NCI-H2107 (cell line): ENCODE results near the gene ADNP2.
"Not testable (repeated sequence)": the region's sequence is repeated elsewhere in the genome, so short reads cannot be mapped to it uniquely, and the experiment has no call there.

ENCODE experiments used
- DNase-seq: peaks from one replicate; lab custom pipeline; 2025; lab: John Stamatoyannopoulos, UW

Gene ADNP2

DNA sequence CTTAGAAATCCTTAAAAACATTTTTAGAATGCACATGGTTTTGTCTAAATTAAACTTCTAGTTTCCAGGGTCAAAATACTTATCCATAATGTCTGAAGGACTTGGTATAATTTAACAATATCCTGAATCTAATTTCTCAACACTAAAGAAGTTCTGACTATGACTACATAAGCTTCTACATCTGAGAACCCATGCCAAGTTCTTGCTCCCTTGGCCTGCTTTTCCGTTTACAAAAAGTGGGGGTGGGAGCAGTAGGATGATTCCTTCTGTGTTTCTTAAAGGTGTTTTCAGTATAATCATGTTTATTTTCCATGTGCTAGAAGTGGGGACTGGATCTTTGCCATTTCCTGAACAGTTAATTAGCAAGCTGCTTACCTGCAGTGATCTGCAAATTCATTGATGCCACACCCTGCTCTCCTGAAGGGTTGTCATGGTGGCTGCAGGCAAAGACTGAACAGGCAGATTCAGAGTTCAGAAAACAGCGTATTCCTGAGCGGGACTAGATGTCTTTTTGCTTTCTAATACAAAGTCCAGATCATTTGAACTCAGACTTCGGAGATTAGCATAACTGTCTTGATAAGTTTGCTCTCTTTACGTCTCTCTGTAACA lies 36.2 kb downstream of the ADNP2 start:
- no peak for DNase-seq

DNA sequence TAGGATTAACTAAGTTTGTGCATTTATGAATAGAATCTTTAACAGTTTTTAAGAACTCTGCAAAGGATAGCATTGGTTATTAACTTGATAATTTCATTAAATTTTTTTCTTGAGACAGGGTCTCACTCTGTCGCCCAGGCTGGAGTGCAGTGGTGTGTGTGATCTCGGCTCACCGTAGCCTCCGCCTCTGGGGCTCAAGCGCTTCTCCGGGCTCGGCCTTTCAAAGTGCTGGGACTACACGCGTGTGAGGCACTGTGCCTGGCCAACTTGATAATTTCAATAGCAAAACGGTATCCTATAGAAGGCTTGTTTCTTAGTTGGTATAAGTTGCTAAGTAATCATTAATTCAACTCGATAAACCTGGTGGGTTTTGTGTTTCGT lies 38.0 kb downstream of the ADNP2 start:
- DNase-seq = no peak

DNA sequence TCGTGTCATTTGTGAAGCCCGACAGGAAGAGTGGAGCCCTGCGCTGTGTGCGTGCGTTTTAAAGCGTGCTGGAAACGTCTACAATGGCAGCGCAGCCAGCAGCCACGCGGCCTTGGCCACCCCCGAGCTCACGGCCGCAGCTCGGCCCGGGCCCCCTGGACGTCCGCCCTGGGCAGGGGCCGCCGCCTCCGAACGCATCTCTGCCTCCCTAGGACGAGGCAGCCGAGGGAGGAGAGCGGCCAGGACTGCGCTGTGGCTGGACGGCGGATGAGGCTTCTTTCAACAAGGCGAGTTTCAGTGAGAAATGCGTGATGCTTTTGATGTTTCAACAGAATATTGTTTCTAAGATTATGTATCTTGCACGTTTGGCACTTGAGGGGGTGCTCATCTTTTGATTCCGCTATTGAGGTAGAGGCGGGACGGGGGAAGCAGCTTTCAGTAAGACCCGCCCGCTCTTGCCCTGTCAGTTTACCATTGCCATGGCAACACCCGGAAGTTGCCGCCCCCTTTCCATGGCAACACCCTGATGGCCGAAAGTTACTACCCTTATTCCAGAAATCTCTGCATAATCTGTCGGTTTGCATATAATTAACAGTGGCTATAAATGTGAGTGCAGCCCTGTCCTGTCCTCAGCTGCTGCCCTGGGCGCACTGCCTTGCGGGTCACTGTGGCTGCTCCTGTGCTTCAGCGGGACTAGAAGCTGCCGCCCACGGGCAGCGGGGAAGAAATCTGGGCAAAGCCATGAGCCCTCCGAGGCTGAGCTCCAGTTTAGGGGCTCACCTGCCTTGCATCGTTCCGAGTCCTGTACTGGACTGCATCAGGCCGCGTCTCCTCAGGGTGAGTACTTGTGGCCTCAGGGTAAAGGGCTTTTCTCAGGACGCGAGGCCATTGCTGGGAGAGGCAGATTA lies 38.6 kb downstream of the ADNP2 start:
- no peak for DNase-seq

DNA sequence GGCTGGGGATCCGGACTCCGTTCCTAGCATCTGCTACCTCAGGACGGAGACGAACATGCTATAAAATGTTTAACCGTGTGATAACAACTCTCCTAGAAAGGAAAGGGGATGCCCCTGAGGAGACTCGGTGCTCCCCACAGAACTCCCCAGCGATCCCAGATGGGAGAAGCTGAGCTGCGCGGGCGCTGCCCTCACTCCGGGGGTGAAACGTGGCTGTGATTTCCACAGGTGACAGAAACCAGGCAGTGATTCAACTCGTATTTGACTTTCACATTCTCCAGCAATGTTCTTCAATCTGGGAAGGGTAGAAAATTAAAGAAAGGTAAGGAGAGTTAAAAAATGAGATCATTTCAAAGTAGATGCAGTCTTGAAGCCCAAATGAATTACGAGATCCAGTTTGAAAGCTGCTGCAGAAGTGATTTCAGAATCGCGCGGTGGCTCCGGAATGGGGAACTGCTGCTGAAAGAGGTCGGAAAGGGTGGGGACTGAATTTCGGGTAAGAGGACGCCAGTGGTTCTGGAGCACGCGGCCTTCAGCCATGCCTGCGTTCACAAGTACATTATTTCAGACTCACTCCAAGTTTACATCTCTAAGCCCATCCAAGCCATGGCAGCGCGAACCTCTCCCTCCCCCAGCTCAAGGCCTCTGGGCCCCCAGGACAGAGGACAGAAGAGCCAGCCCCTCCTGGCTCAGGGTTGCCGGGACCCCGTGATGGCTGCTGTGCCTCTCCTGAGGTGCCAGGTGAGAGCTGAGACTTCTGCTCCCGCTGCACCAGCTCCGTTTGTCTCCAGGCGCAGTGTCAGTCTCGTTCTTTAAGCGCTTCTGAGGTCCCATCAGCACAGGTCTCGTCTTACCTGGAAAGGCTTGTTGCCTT lies 39.5 kb downstream of the ADNP2 start:
- DNase-seq = no peak

DNA sequence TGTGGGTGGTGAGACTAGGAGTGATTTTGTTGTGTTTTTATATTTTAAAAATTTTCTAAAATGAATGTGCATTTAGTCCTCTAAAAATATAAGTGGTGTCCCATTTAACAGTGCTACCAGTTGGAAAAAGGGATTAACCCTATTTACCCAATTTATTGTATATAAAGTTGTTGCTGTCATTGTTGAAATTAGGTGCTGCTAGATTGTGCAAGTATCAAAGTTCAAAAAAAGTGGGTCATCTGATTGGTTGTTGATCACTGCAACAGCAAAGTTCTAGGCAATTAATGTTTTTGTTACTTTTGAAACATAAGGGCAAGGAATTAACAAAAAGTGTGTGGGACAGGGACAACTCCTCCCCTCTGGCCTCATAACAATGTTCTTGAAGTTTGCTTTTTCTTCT lies 40.6 kb downstream of the ADNP2 start:
- DNase-seq = no peak

DNA sequence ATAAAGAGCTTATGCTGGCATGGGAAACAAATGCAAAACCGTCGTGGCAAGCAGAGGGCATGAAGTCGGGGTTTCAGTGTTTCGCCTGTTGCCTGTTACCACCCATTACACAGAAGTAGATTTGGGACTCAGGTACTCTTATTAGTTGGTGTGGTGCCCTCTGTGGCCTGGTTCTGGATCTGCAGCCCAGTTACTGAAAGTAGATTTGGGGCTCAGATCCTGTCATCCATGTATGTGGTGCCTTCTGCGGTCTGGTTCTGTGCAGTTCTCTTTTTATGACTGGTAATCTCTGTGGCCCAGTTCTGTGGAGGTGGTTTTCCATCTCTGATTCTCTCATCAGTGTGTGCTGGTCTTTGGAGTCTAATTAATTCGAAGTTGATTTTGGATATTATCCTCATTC lies 45.2 kb downstream of the ADNP2 start:
- no peak for DNase-seq

DNA sequence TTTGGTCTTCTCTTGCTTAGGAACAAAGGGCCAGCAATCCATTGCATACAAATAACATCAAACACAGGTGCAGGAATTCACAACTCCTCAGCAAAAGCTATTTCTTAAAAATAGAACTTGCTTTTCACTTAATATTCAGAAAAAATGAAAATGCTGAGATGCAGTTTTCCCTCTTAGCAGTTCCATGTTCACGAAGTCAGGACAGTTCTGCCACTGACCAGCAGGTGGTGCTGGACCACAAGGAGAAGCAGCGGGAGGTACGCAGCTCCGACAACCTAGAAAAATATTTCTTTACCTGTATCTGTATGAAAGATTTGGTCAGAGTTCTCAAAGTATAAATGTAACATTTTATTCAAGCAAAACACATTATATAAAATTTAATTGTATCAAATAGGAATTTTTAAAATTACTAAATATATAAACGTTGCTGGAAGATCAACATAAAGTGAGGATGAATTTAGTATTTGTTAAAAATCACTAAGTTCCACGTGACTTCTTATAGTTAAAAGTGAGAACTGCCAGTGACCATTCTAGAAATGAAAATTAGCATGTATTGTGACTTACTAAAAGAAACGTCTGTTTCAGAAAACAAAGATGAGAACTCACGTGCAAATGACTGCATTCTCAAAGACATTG lies 48.8 kb downstream of the ADNP2 start:
- DNase-seq = peak; percentile 47

DNA sequence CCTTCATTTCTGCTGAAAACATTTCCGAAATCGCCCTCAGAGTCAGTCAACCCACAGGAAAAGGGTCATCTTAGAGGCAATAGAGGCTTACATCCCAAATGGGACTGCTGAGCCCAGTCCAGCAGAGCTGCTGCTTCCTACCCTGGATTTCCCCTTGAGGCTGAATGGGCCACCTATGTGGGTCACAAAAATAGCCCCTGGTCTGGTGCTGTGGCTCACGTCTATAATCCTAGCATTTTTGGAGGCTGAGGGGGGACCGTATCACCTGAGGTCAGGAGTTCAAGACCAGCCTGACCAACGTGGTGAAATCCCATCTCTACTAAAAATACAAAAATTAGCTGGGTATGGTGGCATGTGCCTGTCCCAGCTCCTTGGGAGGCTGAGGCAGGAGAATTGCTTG lies 49.3 kb downstream of the ADNP2 start:
- no peak for DNase-seq

DNA sequence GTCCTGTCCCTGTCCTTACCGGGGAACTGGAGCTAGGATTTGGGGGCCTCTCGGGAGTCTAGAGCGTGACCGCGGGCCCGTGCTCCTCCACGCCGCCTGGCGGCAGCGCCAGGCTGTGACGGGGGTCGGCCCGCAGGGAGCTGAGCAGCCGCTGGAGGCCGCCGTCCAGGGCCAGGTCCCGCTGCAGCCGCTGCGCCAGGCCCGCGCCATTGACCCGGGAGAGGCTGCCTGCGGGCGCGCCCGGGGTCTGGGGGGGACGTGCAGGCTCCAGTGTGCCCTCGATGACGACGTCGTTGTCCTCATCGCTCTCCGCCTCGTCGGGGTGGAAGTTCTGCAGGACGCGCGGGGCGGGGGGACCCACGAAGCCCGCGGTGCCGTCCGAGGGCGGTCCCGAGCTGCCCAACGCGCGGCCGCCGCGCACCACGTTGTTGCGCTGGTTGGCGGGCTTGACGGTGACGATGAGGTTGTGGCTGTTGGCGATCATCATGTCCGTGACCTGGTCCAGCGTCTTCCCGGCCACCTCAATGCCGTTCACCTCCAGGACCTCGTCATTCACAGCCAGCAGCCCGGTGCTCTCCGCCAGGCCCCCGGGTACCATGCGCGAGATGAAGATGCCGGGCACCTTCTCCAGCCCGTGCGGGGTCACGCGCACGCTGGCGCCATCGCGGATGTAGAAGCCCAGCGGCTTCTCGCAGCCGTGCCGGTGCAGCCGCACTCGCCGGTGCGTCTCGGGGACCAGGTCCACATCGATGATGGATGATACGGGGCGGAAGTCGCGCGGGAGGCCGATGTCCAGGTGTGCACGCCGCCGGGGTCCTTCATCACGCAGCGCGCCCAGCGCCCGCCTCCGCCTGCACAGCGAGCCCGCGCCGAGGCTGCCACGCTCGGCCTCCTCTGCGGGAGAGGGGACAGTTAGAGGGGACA lies 50.9 kb downstream of the ADNP2 start:
- DNase-seq = no peak

DNA sequence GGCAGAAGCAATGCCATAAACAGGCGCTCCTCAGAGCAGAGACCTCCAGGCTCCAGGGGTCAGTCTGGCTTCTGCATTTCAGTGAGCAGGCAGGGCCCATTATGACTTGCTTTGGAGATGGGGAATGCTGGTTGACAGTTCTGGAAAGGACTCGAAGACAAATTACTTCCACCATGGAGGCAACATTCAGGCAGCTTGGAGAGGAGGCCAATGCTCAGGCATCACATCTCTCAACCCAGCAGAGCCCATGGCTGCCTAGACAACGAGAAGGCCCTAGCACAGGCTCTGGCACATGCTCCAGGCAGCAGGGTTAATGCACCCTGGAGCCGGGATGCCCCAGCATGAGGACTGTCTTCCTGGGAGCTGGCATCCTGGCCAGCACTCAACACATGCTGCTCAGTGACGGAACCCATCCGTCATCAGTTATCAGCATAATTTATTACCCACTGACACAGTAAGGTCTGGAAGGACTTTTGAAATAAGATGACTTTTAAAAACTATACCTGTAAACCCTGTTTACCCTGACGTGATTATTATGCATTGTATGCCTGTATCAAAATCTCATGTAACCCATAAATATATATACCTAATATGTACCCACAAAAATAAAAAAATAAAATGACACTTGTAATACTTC lies 52.8 kb downstream of the ADNP2 start:
- no peak for DNase-seq

DNA sequence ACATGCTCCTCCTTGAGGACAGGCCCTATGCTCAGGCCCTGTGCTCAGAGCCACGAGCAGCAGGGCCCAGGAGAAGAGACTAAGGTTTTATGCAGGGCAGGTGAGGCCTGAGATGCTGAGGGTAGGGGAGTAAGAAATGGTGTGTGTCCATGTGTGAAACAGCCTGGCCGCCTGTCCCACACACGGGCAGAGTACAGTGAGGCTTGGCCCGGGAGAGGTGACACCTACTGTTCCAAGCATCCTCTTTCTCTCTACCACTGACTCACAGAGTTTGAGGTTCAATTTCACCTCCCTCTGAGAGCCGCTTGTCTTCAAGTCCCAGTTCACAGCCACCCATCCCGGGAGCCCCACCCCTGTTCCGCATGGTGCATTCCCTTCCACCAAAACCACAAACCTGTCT lies 54.1 kb downstream of the ADNP2 start:
- DNase-seq = no peak

DNA sequence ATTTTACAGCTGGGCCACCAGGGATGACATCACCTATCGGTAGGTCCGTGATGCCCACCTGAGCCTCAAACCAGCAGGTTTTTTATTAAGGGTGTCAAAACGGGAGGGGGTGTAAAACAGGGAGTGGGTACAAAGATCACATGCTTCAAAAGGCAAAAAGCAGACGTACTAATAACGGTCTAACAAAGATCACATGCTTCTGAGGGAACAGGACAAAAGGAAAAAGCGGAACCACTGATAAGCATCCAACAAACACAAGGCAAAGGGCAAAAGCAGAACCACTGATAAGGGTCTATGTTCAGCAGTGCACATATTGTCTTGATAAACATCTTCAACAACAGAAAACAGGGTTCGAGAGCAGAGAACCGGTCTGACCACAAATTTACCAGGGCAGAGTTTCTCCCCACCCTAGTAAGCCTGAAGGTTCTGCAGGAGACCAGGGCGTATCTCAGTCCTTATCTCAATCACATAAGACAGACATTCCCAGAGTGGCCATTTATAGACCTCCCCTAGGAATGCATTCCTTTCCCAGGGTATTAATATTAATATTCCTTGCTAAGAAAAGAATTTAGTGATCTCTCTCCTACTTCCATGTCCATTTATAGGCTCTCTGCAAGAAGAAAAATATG lies 55.8 kb downstream of the ADNP2 start:
- DNase-seq = not testable (repeated sequence)

DNA sequence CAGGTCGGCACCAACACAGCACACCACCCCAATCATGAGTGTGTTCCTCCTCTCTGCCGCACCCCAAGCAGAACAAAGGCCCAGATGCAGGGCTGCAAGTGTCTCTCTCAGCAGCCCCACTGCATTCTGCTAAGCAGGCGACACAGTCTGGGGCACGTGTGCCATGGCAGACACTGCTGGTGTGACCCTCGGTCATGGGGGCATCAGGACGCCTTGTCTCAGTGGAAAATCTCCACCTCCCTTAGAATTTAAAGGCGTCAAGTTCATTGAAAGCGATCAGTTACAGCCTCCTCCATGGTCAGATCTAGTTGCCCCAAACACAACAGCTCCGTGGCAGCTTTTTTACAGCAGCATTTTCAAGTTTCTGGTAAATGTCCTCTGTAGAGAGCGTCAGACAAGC lies 57.2 kb downstream of the ADNP2 start:
- DNase-seq = no peak

DNA sequence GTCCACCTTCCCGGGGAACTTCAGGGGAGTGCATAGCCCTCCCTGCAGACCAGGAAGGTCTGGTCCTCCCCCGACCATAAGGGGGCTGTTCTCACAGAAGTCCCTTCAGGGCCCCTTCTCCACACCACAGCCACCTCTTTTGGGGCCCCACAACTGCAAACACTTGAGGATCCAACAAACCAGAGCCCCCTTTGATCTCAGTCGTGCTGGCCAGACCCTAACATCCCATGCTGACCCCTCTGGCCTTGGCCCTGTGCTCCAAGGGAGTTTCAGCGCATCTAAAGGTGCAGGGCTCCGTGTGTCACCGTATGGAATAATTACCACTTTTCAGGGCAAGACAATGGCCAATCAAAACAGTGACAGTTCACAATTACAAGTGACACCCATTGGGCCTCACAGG lies 57.7 kb downstream of the ADNP2 start:
- no peak for DNase-seq

DNA sequence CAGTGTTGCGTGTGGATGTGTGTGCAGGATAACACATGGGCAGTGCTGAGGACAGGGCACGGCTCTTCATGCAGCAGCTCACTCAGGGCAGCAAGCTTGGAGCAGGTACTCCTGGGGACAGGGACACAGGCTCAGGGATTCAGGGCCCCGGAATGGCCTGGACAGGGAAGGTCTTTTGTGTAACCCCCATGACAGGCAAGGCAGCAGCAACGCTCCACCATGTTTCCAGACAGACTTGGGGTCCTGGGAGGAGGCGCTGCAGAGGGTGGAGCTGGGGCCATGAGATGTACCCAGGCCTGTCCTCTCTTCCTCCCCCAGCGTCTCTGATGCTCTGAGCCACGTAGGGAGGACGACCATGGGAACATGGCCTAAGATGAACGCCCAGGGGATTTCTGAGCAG lies 58.3 kb downstream of the ADNP2 start:
- no peak for DNase-seq

DNA sequence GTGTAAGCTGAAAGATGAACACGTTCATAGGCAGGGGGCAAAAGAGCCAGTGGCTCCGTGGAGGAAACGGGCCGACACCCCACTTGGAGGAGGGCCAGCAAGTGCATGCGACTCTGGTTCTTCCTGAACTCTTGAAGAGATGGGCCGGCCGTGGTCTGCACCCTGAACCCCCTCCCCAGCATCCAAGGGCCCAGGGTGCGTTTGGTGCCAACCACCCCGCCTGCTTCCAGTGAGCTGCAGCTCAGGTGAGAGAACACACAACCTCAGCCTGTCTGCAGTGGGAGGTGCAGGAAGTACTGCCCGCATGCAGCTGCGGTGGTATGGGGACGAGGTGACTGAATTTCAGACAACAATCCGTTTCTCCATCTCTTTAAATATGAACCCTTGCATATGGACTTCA lies 58.9 kb downstream of the ADNP2 start:
- DNase-seq = no peak

DNA sequence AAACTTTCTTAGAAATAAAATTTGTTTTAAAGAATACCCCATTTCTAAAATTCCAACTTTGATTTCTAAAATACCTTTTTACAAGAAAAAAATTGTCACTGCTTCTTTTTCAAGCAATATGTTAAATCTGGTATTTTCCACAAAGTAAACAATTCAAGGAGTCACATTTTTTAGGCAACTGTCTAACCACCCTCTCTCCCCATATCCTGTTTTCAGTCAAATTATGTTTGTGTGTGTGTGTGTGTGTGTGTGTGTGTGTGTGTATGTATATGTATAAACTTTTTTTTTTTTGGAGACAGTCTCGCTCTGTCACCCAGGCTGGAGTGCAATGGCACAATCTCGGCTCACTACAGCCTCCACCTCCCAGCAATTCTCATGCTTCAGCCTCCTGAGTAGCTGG lies 59.3 kb downstream of the ADNP2 start:
- DNase-seq = no peak

DNA sequence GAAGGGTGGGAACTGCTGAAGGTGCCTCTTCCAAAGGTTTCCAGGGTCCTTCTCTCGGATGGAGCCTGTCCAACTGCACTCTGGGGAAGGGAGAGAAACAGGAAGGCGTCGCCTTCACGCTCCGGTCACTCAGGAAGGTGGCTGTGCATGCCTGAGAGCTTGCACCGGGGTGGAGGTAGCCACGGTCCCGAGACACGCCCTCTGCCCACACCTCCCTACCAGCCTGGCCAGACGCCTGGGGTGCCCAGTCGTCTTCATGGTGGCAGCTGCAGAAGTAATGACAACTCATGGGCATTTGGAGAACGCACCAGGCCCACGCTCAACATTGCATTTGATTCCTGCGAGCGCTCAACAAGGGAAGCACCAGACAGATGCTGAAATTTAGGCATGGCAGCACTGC lies 59.9 kb downstream of the ADNP2 start:
- DNase-seq = no peak

DNA sequence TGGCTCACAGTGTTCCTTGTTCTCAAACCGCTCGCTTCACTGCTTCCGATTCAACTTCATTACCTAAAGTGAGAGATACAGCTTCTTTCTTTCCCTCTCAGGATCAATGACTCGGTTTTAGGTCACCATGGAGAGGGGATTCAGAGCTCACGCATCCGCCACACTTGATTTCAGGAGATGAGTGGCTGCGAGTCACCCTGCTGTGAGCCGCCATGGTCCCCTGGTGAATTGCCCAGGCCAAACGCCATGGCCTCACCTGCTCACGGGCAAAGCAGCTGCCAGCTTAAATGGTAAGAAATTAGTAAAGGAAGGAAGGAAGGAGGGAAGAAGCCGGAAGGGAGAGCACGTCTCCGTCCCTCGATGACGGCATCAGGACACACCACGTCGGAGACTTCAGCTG lies 60.5 kb downstream of the ADNP2 start:
- DNase-seq = no peak

DNA sequence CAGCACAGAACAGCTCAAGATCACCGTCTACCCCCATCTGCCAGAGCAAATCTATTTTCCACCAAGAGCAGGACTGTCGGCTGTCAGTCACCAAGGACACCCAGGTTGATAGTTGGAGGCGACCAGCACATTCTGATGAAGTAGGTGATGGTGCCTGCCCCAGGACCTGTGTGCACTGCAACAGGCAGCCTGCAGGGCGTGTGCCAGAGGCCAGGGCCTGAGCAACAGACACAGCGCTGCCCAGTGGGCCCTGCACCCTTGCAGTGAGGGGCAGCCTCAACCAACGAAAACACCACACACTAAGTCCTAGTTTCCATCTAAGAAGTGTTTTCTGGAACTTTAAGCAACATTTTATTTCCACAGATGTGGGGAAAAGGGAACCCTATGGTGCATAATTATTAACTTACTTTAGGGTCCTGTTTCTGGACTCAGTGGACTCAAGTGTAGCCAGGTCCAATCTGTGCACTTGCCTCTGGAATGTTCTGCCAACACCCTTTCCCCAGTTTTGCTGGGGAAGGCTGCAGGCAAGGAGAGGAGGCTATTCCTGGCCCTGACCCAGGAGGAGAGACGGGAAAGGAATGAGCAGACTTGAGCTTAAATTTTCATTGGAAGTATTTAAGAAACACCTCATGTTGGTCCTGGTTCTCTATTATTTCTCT lies 61.5 kb downstream of the ADNP2 start:
- no peak for DNase-seq
